HL-60 (cell line): Measurements from ENCODE around the gene TMEM134.

ENCODE experiments used
- DNase-seq, 2 experiments: peaks; one replicate each; pipeline ENCODE4 v3.0.0-alpha.2; 2010 to 2020; ENCODE audit warnings: low read depth in 1 of 2, low spot score in 1 of 2
- H3K27ac ChIP-seq: fragments of 250-450 bp; sonication (Bioruptor Pico); replicated peaks from 2 replicates; pipeline ENCODE4 v1.5.1; 2020; ENCODE audit warnings: mild to moderate bottlenecking, moderate library complexity
- H3K27me3 ChIP-seq: fragments of 250-450 bp; sonication (Bioruptor Pico); 2 replicates; pipeline ENCODE4 v1.5.1; 2021; ENCODE audit warnings: mild to moderate bottlenecking, moderate library complexity; ENCODE audit not compliant: insufficient read depth, poor library complexity, severe bottlenecking
- H3K4me3 ChIP-seq: replicated peaks from 2 replicates; pipeline ENCODE4 v1.5.1; 2011; ENCODE audit warnings: mild to moderate bottlenecking, control low read depth, low read length; ENCODE audit not compliant: insufficient read depth
- CTCF ChIP-seq: IDR thresholded peaks from one replicate; pipeline ENCODE4 v1.5.1; 2011; ENCODE audit warnings: low read length, control low read depth, inconsistent platforms; ENCODE audit not compliant: insufficient read depth
- GABPA ChIP-seq: IDR thresholded peaks from 2 replicates; pipeline ENCODE4 v1.6.1; 2012; ENCODE audit warnings: low read depth
- POLR2AphosphoS5 ChIP-seq: IDR thresholded peaks from 2 replicates; pipeline ENCODE4 v1.6.1; 2012; ENCODE audit warnings: low read depth
- REST ChIP-seq: IDR thresholded peaks from 2 replicates; pipeline ENCODE4 v1.6.1; 2012; ENCODE audit warnings: low read depth; ENCODE audit not compliant: insufficient replicate concordance
- SPI1 ChIP-seq: IDR thresholded peaks from 2 replicates; pipeline ENCODE4 v1.6.1; 2012; ENCODE audit warnings: low read depth, mild to moderate bottlenecking, borderline replicate concordance

TMEM134 gene

GRCh38 chr11:67448220-67448609, 20.8 kb downstream of the TMEM134 start:
- no peak overlapping the region for H3K4me3 ChIP-seq
- no peak for DNase-seq
- no peak overlapping the region for H3K27ac ChIP-seq
- TF ChIP-seq SPI1 (no peak), GABPA (no peak), POLR2AphosphoS5 (no peak), CTCF (no peak), REST (no peak)
- no peaks in the 10 kb centered on the region for H3K27me3 ChIP-seq

- no peak for DNase-seq
- no peaks in the 10 kb centered on the region for H3K27me3 ChIP-seq
- no peak overlapping the region for H3K4me3 ChIP-seq
- H3K27ac ChIP-seq, result no peak overlapping the region
- TF ChIP-seq REST, result no peak
- TF ChIP-seq POLR2AphosphoS5, result no peak
- TF ChIP-seq SPI1, result no peak
- no peak for TF ChIP-seq CTCF
- TF ChIP-seq GABPA, result no peak
Observed at GRCh38 chr11:67445515-67445914, 23.5 kb downstream of the TMEM134 start.

- H3K4me3 ChIP-seq, result peak overlapping the region; percentile 48
- DNase-seq, result no peak
- TF ChIP-seq GABPA (no peak), CTCF (no peak), REST (no peak), POLR2AphosphoS5 (peak; percentile 29; the same call in 1 of the 2 replicates), SPI1 (no peak)
- peak overlapping the region; percentile 41 for H3K27ac ChIP-seq
- no peaks in the 10 kb centered on the region for H3K27me3 ChIP-seq
Observed at GRCh38 chr11:67442504-67443404, 26.3 kb downstream of the TMEM134 start.
